Transverse colon (tissue), 4 donors: ENCODE data around the gene CENPT. TPM values are rescaled to one million over a fixed set of nuclear protein-coding genes. Genes with fewer than 3 reads are reported as not detected.

Experiments used
- DNase-seq: peaks from one replicate; pipeline ENCODE4 v3.0.0-alpha.2; 2019
- H3K27ac ChIP-seq, 4 donors: fragments of 200-600 bp; sonication (generic); 2 replicates each; pipeline ENCODE4 v1.5.1; 2016 to 2018; ENCODE audit warnings: inconsistent platforms in 4 of 4
- H3K27me3 ChIP-seq: fragments of 200-600 bp; sonication (generic); 2 replicates; pipeline ENCODE4 v1.5.1; 2017; ENCODE audit warnings: inconsistent platforms
- H3K36me3 ChIP-seq, 4 donors: fragments of 200-600 bp; sonication (generic); 2 replicates each; pipeline ENCODE4 v1.5.1; 2017 to 2019; ENCODE audit warnings: inconsistent platforms in 4 of 4
- H3K4me1 ChIP-seq, 4 donors: fragments of 200-600 bp; sonication (generic); 2 replicates each; pipeline ENCODE4 v1.5.1; 2017 to 2020; ENCODE audit warnings: inconsistent platforms in 4 of 4
- H3K4me3 ChIP-seq, 4 donors: fragments of 200-600 bp; sonication (generic); 1 replicate in 1 of 4; 2 replicates in 3 of 4; pipeline versions ENCODE4 v1.5.1 to v1.6.1; 2017 to 2019; ENCODE audit warnings: inconsistent platforms in 4 of 4
- H3K9me3 ChIP-seq, 2 donors: fragments of 200-600 bp; sonication (generic); 2 replicates each; pipeline ENCODE4 v1.5.1; 2017 to 2019; ENCODE audit warnings: inconsistent platforms in 2 of 2
- EP300 ChIP-seq: sonication (generic); formaldehyde crosslinking; IDR thresholded peaks from one replicate; pipeline ENCODE4 v1.6.1; 2017; ENCODE audit warnings: antibody characterized with exemption, low read depth
- POLR2A ChIP-seq: fragments of 450-650 bp; IDR thresholded peaks from one replicate; pipeline ENCODE4 v1.6.1; 2016; ENCODE audit warnings: antibody characterized with exemption, mild to moderate bottlenecking, moderate library complexity
- POLR2AphosphoS5 ChIP-seq, 3 donors: sonication (generic); formaldehyde crosslinking; IDR thresholded peaks; one replicate each; pipeline ENCODE4 v1.6.1; 2016; ENCODE audit warnings: antibody characterized with exemption in 3 of 3
- WGBS, 2 donors: methylation state at CpG; one replicate each; pipeline ENCODE4 v1.1.5; 2018; ENCODE audit warnings: low coverage in 1 of 2; 5-methylcytosine and 5-hydroxymethylcytosine counted together
- in situ Hi-C, 4 donors: fragments of 200-750 bp; cut with MboI; loops; one replicate each; pipeline versions ENCODE4 v1.15.0 to v1.15.1; 2017; ENCODE audit warnings: low sequenced_read_pairs in 3 of 4, low pct_ligation_motif_present in 1 of 4, low pct_unique_long_range_greater_than_20kb in 1 of 4
- intact Hi-C: fragments of 100-400 bp; cut with DNase I; formaldehyde crosslinking; loops from one replicate; pipeline ENCODE4 v1.15.1; 2023; ENCODE audit warnings: low total_unique reads
- total RNA-seq, 4 donors: library from RNA; depleted of rRNA; stranded (reverse); fragments of >200 nt; gene quantifications; one replicate each; pipeline ENCODE4 v1.1.0, GENCODE V29; 2016
- TF ChIP-seq, protein P1 (sequence below), 5 experiments: fragments of 200-600 bp in 3 of 5; fragments of 450-650 bp in 2 of 5; sonication (generic) in 3 of 5; IDR thresholded peaks; 1 replicate in 2 of 5; 2 replicates in 3 of 5; pipeline ENCODE4 v1.5.1; 2016 to 2017; ENCODE audit warnings: antibody characterized with exemption in 5 of 5, inconsistent platforms in 3 of 5, mild to moderate bottlenecking in 2 of 5, moderate library complexity in 1 of 5

The CENPT gene
- total RNA-seq, 4 donors from 2014 or later: 58.2 to 248 (median 100) TPM

DNA sequence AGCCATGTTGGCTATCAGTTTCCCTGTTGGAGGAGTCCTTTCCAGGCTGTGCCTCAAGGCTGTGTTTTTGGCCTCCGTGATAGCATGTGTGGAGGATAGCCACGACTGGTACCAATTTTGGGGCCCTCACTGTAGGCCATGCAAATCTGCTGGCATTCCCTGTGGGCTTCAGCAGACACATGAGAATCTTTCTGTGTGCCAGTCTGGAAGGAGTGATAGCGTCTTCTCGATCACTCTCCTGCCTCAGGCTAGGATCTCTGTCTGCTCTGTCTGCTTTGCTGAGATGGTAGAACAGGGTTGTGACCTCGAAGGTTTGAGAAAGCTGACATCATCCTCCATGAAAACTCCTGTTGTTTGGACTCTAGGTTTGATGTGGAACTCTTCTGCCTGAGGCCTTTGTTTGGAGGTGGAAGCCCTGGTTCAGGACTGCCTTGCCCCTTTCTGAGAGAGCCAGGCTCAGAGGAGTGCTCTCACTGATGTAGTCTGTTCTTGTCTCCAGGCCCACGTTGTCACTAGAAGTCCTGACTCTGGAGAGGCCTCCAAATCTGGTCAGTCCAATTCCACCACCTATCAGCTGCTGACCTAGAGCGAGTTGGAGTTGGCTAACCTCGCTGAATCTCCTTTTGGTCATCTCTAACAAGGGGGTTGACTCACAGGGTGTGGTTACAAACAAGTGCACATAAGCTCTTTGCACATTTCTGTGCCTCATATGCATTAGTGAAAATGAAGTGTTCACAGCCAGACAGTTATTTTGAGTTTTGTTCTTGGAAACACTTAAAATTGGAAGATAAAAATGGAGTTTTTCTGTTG, 13.3 kb upstream of the CENPT start:
- TF ChIP-seq POLR2AphosphoS5 (IDR thresholded peaks at IDR 0.05) (no peak), EP300 (no peak)
- no peak overlapping the region for H3K4me3 ChIP-seq
- 87 to 90% methylated on average over 2 to 8 of the region's 8 CpGs for WGBS, 2 donors
- intact Hi-C loops (no loop called here), in situ Hi-C loops (no loop called here)
- no peaks in the 10 kb centered on the region for H3K9me3 ChIP-seq
- H3K36me3 ChIP-seq: no peaks in the 10 kb centered on the region
- DNase-seq: no peak
- H3K4me1 ChIP-seq: peaks cover 9 to 53% (median 30%) of the 10 kb centered on the region in 4 donors
- peak overlapping the region in 2 of 4 donors; percentile 1 to 6 for H3K27ac ChIP-seq
- H3K27me3 ChIP-seq: no peaks in the 10 kb centered on the region

DNA sequence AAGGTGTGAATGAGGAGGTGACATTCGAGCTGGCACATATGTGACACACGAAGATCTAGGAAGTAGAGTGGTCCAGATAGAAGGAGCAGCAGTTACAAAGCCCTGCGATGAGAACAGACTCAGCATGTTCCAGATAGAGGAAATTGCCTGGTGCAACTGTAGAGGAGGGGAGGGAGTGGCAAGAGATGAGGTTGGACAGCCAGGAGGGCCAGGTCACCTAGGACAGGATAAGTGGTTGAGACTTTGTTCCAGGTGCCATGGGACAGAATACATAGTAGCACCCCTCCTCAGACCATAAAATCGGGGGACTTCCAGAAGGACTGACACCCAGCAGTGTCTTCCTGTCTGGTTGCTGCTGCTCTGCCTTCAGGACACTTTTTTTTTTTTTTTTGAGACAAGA, 11.0 kb upstream of the CENPT start:
- 63 to 100% methylated on average over 1 to 4 of the region's 4 CpGs for WGBS, 2 donors
- Histone ChIP-seq H3K36me3 (no peaks in the 10 kb centered on the region), H3K4me1 (peaks cover 9 to 53% (median 33%) of the 10 kb centered on the region in 4 donors), H3K9me3 (no peaks in the 10 kb centered on the region), H3K27me3 (no peaks in the 10 kb centered on the region), H3K27ac (peak overlapping the region; percentile 74 to 84 (median 76)), H3K4me3 (no peak overlapping the region)
- no peak for TF ChIP-seq POLR2AphosphoS5 (IDR thresholded peaks at IDR 0.05)
- TF ChIP-seq EP300: no peak
- intact Hi-C loops (no loop called here), in situ Hi-C loops (no loop called here)
- DNase-seq: peak; percentile 26

DNA sequence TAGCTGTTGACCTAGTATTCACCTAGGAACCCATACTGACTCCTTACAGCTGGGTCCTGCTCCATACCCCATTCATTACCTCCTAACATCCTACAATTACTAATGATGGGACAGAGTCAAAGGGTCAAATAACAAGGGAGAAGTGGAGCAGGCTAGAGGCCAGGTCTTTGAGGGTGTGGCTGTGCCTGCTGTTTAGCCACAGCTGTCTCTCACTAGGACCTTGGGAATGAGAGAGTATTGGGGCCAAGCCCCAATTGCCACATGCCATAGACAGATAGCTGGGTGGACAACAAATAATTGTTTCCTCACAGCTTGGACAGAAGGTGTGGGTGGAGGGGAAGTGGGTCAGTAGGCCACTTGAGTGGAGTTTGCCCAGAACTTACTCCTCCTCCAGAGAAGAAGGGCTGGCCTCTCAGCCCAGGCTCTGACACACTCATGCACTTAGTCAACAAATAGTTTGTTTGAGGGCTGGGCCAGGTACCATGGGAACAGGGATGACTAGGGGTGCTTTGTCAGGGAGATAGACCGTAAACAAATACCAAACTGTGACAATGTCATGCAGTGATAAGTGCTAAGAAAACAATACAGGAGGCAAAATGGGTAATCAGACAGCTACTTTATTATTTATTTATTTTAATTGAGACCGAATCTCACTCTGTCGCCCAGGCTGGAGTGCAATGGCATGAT, 10.2 kb upstream of the CENPT start:
- WGBS, 2 donors: 27 to 56% methylated on average over 3 of the region's 3 CpGs
- TF ChIP-seq EP300 (peak; percentile 16), POLR2AphosphoS5 (IDR thresholded peaks at IDR 0.05) (peak in 2 of 3 donors; percentile 63 to 64), POLR2A (no peak)
- TF ChIP-seq, protein P1, sequence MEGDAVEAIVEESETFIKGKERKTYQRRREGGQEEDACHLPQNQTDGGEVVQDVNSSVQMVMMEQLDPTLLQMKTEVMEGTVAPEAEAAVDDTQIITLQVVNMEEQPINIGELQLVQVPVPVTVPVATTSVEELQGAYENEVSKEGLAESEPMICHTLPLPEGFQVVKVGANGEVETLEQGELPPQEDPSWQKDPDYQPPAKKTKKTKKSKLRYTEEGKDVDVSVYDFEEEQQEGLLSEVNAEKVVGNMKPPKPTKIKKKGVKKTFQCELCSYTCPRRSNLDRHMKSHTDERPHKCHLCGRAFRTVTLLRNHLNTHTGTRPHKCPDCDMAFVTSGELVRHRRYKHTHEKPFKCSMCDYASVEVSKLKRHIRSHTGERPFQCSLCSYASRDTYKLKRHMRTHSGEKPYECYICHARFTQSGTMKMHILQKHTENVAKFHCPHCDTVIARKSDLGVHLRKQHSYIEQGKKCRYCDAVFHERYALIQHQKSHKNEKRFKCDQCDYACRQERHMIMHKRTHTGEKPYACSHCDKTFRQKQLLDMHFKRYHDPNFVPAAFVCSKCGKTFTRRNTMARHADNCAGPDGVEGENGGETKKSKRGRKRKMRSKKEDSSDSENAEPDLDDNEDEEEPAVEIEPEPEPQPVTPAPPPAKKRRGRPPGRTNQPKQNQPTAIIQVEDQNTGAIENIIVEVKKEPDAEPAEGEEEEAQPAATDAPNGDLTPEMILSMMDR (IDR thresholded peaks at IDR 0.05): no peak
- H3K9me3 ChIP-seq: no peaks in the 10 kb centered on the region
- in situ Hi-C loops: no loop called here
- H3K27ac ChIP-seq: peak overlapping the region; percentile 75 to 84 (median 76)
- DNase-seq: peak; percentile 75
- peaks cover 9 to 47% (median 31%) of the 10 kb centered on the region in 4 donors for H3K4me1 ChIP-seq
- no peaks in the 10 kb centered on the region for H3K27me3 ChIP-seq
- intact Hi-C loops: no loop called here
- H3K4me3 ChIP-seq: no peak overlapping the region
- H3K36me3 ChIP-seq: no peaks in the 10 kb centered on the region

DNA sequence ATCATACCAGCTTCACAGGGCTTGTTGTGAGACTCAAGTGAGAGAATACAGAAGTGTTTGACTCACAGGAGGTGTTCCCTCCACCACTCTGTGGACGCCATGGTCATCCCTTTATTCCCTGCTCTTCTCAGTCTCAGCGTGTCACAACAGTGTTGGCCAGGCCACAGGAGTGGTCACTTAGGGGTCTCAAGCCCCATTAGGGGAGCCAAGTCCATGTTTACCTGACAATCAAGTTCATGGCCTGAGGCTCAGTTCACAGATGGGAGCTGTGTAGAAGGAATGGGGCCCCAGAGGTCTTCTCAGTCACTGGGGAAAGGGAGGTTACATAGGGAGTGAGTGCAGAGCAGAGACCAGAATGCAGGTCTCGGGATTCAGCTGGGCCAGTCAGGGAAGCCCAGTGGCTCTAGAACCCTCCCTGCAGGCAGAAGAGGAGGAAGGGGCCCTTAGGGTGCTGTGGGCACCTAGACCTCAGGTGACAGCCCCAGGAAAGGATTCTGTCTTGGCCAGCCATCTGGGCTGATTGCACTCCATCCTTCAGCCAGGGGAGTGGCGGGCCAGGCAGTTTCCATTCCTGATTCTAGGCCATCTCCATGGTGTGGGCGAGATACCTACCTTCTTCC, 9.5 kb upstream of the CENPT start:
- H3K27ac ChIP-seq: peak overlapping the region; percentile 71 to 76 (median 76)
- H3K27me3 ChIP-seq: no peaks in the 10 kb centered on the region
- in situ Hi-C loops: no loop called here
- no peak overlapping the region for H3K4me3 ChIP-seq
- intact Hi-C loops: no loop called here
- TF ChIP-seq POLR2AphosphoS5 (IDR thresholded peaks at IDR 0.05) (no peak), POLR2A (no peak), EP300 (no peak)
- TF ChIP-seq, protein P1 (IDR thresholded peaks at IDR 0.05): no peak
- 83 to 95% methylated on average over 1 to 5 of the region's 5 CpGs for WGBS, 2 donors
- H3K4me1 ChIP-seq: peaks cover 9 to 42% (median 28%) of the 10 kb centered on the region in 4 donors
- H3K9me3 ChIP-seq: no peaks in the 10 kb centered on the region
- no peaks in the 10 kb centered on the region for H3K36me3 ChIP-seq
- no peak for DNase-seq

DNA sequence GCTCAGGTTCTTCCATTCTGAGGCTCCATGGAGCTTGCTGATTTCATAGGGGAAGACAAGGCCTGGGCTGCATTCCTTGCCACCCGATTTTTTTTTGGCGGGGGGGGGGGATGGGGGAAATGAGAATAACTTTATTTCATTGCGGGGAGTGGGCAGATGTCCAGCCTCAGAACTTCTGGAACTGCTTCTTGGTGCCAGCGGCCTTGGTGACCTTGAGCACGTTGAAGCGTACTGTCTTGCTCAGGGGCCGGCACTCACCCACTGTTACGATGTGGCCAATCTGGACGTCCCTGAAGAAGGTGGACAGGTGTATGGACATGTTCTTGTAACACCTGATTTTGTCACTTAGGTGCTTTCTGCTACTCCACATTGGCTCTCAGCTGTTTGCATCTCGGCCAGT, 8.3 kb upstream of the CENPT start:
- no peaks in the 10 kb centered on the region for H3K36me3 ChIP-seq
- H3K4me1 ChIP-seq: peaks cover 9 to 35% (median 28%) of the 10 kb centered on the region in 4 donors
- no peaks in the 10 kb centered on the region for H3K9me3 ChIP-seq
- no peak for DNase-seq
- no peak overlapping the region for H3K27ac ChIP-seq
- H3K27me3 ChIP-seq: no peaks in the 10 kb centered on the region
- H3K4me3 ChIP-seq: no peak overlapping the region
- in situ Hi-C loops: no loop called here
- 62 to 89% methylated on average over 2 to 9 of the region's 10 CpGs for WGBS, 2 donors
- intact Hi-C loops: no loop called here
- TF ChIP-seq EP300 (no peak), POLR2AphosphoS5 (IDR thresholded peaks at IDR 0.05) (no peak), POLR2A (no peak)
- TF ChIP-seq, protein P1 (IDR thresholded peaks at IDR 0.05): no peak
